ENCODE results near the gene KCNQ1. TPM values are rescaled to one million over a fixed set of nuclear protein-coding genes. Genes with fewer than 3 reads are reported as not detected.

KCNQ1 gene
- total and polyA plus RNA-seq, 2 of the 13 experiments (the other 11 are each of a cell fraction or from before 2014, with no cell fraction given), result 0.02 to 0.08 TPM

- H3K27me3 ChIP-seq (ENCODE audit: control insufficient read depth in 1 of 2, insufficient read depth in 2 of 2, low read length in 2 of 2), result peaks cover 17 to 94% of the 10 kb centered on the region in 2 experiments
- peaks cover 48% of the 10 kb centered on the region for H3K4me1 ChIP-seq (ENCODE audit: insufficient read depth, low read length)
- ATAC-seq (no peak), FAIRE-seq (no peak), DNase-seq (ENCODE audit: low spot score) (no peak)
- H3K79me2 ChIP-seq (ENCODE audit: insufficient read depth, low read length), result no peaks in the 10 kb centered on the region
- H4K20me1 ChIP-seq (ENCODE audit: insufficient read depth, low read length), result no peaks in the 10 kb centered on the region
- no peak overlapping the region; the same call in 1 of the 2 replicates for H3K4me2 ChIP-seq (ENCODE audit: low read depth, low read length)
- no peak overlapping the region for H2AFZ ChIP-seq (ENCODE audit: low read length)
- no peaks in the 10 kb centered on the region for H3K36me3 ChIP-seq (replicated peaks in 1 of 2; ENCODE audit: control insufficient read depth in 1 of 2, insufficient read depth in 2 of 2, low read length in 2 of 2)
- TF ChIP-seq MTA1 (CRISPR knock-in tag; IDR thresholded peaks at IDR 0.05; ENCODE audit: borderline replicate concordance) (no peak), ZNF710 (CRISPR knock-in tag; IDR thresholded peaks at IDR 0.05; ENCODE audit: borderline replicate concordance) (no peak), ZNF281 (CRISPR knock-in tag; IDR thresholded peaks at IDR 0.05; ENCODE audit: borderline replicate concordance) (no peak), TAF1 (CRISPR knock-in tag; IDR thresholded peaks at IDR 0.05) (no peak), RFX1 (IDR thresholded peaks at IDR 0.05) (no peak), ZNF264 (CRISPR knock-in tag; IDR thresholded peaks at IDR 0.05) (no peak), ZNF207 (IDR thresholded peaks at IDR 0.05; ENCODE audit: borderline replicate concordance) (no peak), ZNF775 (CRISPR knock-in tag; IDR thresholded peaks at IDR 0.05; ENCODE audit: borderline replicate concordance) (no peak), NR2F6 (IDR thresholded peaks at IDR 0.05) (no peak), NR2F6 (CRISPR knock-in tag; IDR thresholded peaks at IDR 0.05) (no peak)
- intact Hi-C loops (cut with micrococcal nuclease; ENCODE audit: unreplicated experiment) (no loop called here), in situ Hi-C loops (cut with HindIII; ENCODE audit: extremely low pct_ligation_motif_present, low pct_unique_long_range_greater_than_20kb) (no loop called here)
- ChIA-PET POLR2A (interaction anchor here (1.2 to 7.3 kb wide), 4 partner anchors 8 to 18 kb away, joined by 3 to 88 read pairs (median 11); partner anchors contain the start of gene KCNQ1OT1), CTCF (ENCODE audit: low intra/inter-chr PET ratio, low total read pairs) (no interaction called here)
- peak overlapping the region in 1 of 3 experiments; percentile 19; a peak in 1 of 6 replicates for H3K4me3 ChIP-seq (replicated peaks in 1 of 3; ENCODE audit: insufficient read depth in 1 of 3, low read depth in 2 of 3, low read length in 3 of 3)
- H3K9me3 ChIP-seq (ENCODE audit: low read length), result no peaks in the 10 kb centered on the region
- no peak overlapping the region for H3K9ac ChIP-seq (ENCODE audit: insufficient read depth, low read depth, low read length)
- no TSS peak for BruUV-seq (replicated peaks)
- H3K27ac ChIP-seq (ENCODE audit: extremely low read length, insufficient read depth, low read length), result no peak overlapping the region
- 46% methylated on average over 12 of the region's 22 CpGs for WGBS (ENCODE audit: low lambda C conversion rate)
Observed at GRCh38 chr11:2717561-2718325, 272.9 kb downstream of the KCNQ1 start.

All from HepG2 (cell line).